SK-N-SH treated with all-trans-retinoic acid at 6 μM for 48 hours (cell line): ENCODE results near the gene RHOC.

Source experiments
- BACH2 ChIP-seq: fragments of 250-450 bp; sonication (Bioruptor Pico); IDR thresholded peaks from 2 replicates; pipeline ENCODE4 v1.9.0; 2021; ENCODE audit warnings: mild to moderate bottlenecking, borderline replicate concordance
- CREB5 ChIP-seq: fragments of 250-450 bp; sonication (Bioruptor Pico); IDR thresholded peaks from 2 replicates; pipeline ENCODE4 v1.5.1; 2020; ENCODE audit warnings: low read depth, mild to moderate bottlenecking, moderate library complexity
- CSDC2 ChIP-seq: fragments of 250-450 bp; sonication (Bioruptor Pico); IDR thresholded peaks from 2 replicates; pipeline ENCODE4 v1.5.0; 2020; ENCODE audit warnings: mild to moderate bottlenecking, moderate library complexity
- CSRNP3 ChIP-seq: fragments of 250-450 bp; sonication (Bioruptor Pico); IDR thresholded peaks from 2 replicates; pipeline ENCODE4 v1.5.1; 2021; ENCODE audit warnings: mild to moderate bottlenecking, moderate library complexity
- ISL1 ChIP-seq: fragments of 250-450 bp; sonication (Bioruptor Pico); IDR thresholded peaks from 2 replicates; pipeline ENCODE4 v2.1.2; 2022; ENCODE audit warnings: mild to moderate bottlenecking, moderate library complexity
- OSR1 ChIP-seq: fragments of 250-450 bp; sonication (Bioruptor Pico); IDR thresholded peaks from 2 replicates; pipeline ENCODE4 v1.8.0; 2022; ENCODE audit warnings: moderate library complexity, mild to moderate bottlenecking, inconsistent platforms
- PATZ1 ChIP-seq: fragments of 250-450 bp; sonication (Bioruptor Pico); IDR thresholded peaks from 2 replicates; pipeline ENCODE4 v1.8.0; 2020; ENCODE audit warnings: mild to moderate bottlenecking, moderate library complexity, borderline replicate concordance
- RARB ChIP-seq: fragments of 250-450 bp; sonication (Bioruptor Pico); IDR thresholded peaks from 2 replicates; pipeline ENCODE4 v1.8.0; 2021; ENCODE audit warnings: mild to moderate bottlenecking, moderate library complexity
- SNAI2 ChIP-seq: fragments of 250-450 bp; sonication (Bioruptor Pico); IDR thresholded peaks from 2 replicates; pipeline ENCODE4 v1.5.0; 2020; ENCODE audit warnings: mild to moderate bottlenecking, moderate library complexity
- TOX ChIP-seq: fragments of 250-450 bp; sonication (Bioruptor Pico); IDR thresholded peaks from 2 replicates; pipeline ENCODE4 v1.8.0; 2021; ENCODE audit warnings: mild to moderate bottlenecking, moderate library complexity, borderline replicate concordance
- ZC3H10 ChIP-seq: fragments of 250-450 bp; sonication (Bioruptor Pico); IDR thresholded peaks from 2 replicates; pipeline ENCODE4 v1.5.1; 2021; ENCODE audit warnings: mild to moderate bottlenecking, moderate library complexity
- ZFP3 ChIP-seq: fragments of 250-450 bp; sonication (Bioruptor Pico); IDR thresholded peaks from 2 replicates; pipeline ENCODE4 v1.5.0; 2020; ENCODE audit warnings: mild to moderate bottlenecking, moderate library complexity
- ZFP30 ChIP-seq: fragments of 450-650 bp; formaldehyde crosslinking; IDR thresholded peaks from 2 replicates; pipeline ENCODE4 v1.5.0; 2022; ENCODE audit warnings: mild to moderate bottlenecking, moderate library complexity
- ZNF565 ChIP-seq: fragments of 450-650 bp; formaldehyde crosslinking; conservative IDR thresholded peaks from 2 replicates; pipeline ENCODE4 v1.5.0; 2020; ENCODE audit warnings: low read depth, mild to moderate bottlenecking, moderate library complexity

DNA sequence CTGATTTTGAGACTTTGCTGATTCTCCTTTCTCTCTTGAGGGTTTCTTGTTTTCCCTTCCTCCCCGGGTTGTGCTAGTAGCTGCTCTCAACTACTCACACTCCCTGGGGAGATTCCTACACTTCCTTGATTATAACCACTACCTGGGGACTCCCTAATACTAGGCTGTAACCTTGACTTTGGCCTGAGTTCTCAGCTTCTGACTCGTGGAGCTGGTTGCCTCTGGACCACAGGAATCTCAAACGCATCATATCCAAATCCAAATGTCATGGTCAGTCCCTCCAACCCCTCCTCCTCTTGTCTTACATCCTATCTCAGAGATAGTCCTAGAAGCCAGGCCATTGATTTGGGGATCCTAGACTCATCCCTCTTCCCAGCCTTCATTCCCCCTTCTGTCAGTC is 20.5 kb downstream of the RHOC start:
- TF ChIP-seq ZNF565 (CRISPR knock-in tag): no peak
- no peak for TF ChIP-seq OSR1
- TF ChIP-seq ISL1 (CRISPR knock-in tag): no peak
- TF ChIP-seq PATZ1 (CRISPR knock-in tag): no peak
- no peak for TF ChIP-seq CSDC2 (CRISPR knock-in tag)
- no peak for TF ChIP-seq ZC3H10 (CRISPR knock-in tag)
- no peak for TF ChIP-seq CSRNP3 (CRISPR knock-in tag)
- no peak for TF ChIP-seq ZFP3 (CRISPR knock-in tag)
- TF ChIP-seq ZFP30 (CRISPR knock-in tag): no peak
- TF ChIP-seq BACH2 (CRISPR knock-in tag): no peak
- TF ChIP-seq SNAI2 (CRISPR knock-in tag): no peak
- TF ChIP-seq CREB5: no peak
- TF ChIP-seq RARB: no peak
- TF ChIP-seq TOX (CRISPR knock-in tag): no peak
